NCI-H1436 treated with DMSO at 0.1 percent for 48 hours (cell line): ENCODE data around the gene SETSIP.
A peak's percentile ranks its signal among the peaks of the same experiment; 100 is the strongest.
"Not testable (repeated sequence)": the region's sequence is repeated elsewhere in the genome, so short reads cannot be mapped to it uniquely, and the experiment has no call there.

Experiments used
- DNase-seq: peaks from one replicate; lab custom pipeline; 2025; lab: John Stamatoyannopoulos, UW

The SETSIP gene

GRCh38 chr1:92075311-92075710 lies at the start of gene SETSIP:
Gene SETSIP, minus strand, starts transcription at chr1:92075411. Its CDS starts 0 bp downstream, at chr1:92075411.
- DNase-seq: no peak

- DNase-seq: no peak
Observed at GRCh38 chr1:92123868-92124267, 48.7 kb upstream of the SETSIP start.

- DNase-seq: no peak
Observed at GRCh38 chr1:92118826-92119225, 43.6 kb upstream of the SETSIP start.

GRCh38 chr1:92117526-92117925 lies 42.3 kb upstream of the SETSIP start:
- DNase-seq: no peak

GRCh38 chr1:92108631-92109030 lies 33.4 kb upstream of the SETSIP start:
- DNase-seq: no peak

- DNase-seq: no peak
Observed at GRCh38 chr1:92105546-92106081, 30.4 kb upstream of the SETSIP start.

- DNase-seq: no peak
Observed at GRCh38 chr1:92096317-92096716, 21.1 kb upstream of the SETSIP start.

GRCh38 chr1:92095874-92096273 lies 20.7 kb upstream of the SETSIP start:
- DNase-seq: no peak

- DNase-seq: no peak
Observed at GRCh38 chr1:92094595-92094994, 19.4 kb upstream of the SETSIP start.

GRCh38 chr1:92094090-92094489 lies 18.9 kb upstream of the SETSIP start:
- no peak for DNase-seq

- no peak for DNase-seq
Observed at GRCh38 chr1:92091625-92092024, 16.4 kb upstream of the SETSIP start.

- no peak for DNase-seq
Observed at GRCh38 chr1:92087542-92087941, 12.3 kb upstream of the SETSIP start.

- no peak for DNase-seq
Observed at GRCh38 chr1:92085727-92086126, 10.5 kb upstream of the SETSIP start.

- DNase-seq: no peak
Observed at GRCh38 chr1:92084651-92085050, 9.4 kb upstream of the SETSIP start.

- DNase-seq: no peak
Observed at GRCh38 chr1:92081031-92081430, 5.8 kb upstream of the SETSIP start.

GRCh38 chr1:92080128-92080985 lies 5.1 kb upstream of the SETSIP start, which contains the start of gene BTBD8:
Gene BTBD8, plus strand, starts transcription at chr1:92080345. Its CDS starts 227 bp downstream, at chr1:92080572.
- peak; percentile 56 for DNase-seq

GRCh38 chr1:92079441-92079840 lies 4.2 kb upstream of the SETSIP start:
- DNase-seq: no peak

GRCh38 chr1:92078077-92078476 lies 2.9 kb upstream of the SETSIP start:
- DNase-seq: not testable (repeated sequence)

GRCh38 chr1:92076363-92076762 lies 1.2 kb upstream of the SETSIP start:
- no peak for DNase-seq

- DNase-seq: not testable (repeated sequence)
Observed at GRCh38 chr1:92074446-92074845, 765 bp downstream of the SETSIP start.

GRCh38 chr1:92070892-92071291 lies 4.3 kb downstream of the SETSIP start:
- DNase-seq: no peak

GRCh38 chr1:92066321-92066720 lies 8.9 kb downstream of the SETSIP start:
- DNase-seq: no peak

GRCh38 chr1:92065042-92065441 lies 10.2 kb downstream of the SETSIP start:
- no peak for DNase-seq

- no peak for DNase-seq
Observed at GRCh38 chr1:92051948-92052347, 23.3 kb downstream of the SETSIP start.
